Effector memory CD4-positive, alpha-beta T cell (primary cell): ENCODE data around the gene ENTHD1.

ENCODE experiments used
- DNase-seq, 3 donors: peaks; one replicate each; pipeline ENCODE4 v3.0.0-alpha.2; 2020
- H3K27ac ChIP-seq: 2 replicates; pipeline ENCODE4 v1.7.0; 2013; ENCODE audit warnings: mild to moderate bottlenecking, low read length, moderate library complexity; ENCODE audit not compliant: insufficient read depth, poor library complexity, severe bottlenecking
- H3K27me3 ChIP-seq: replicated peaks from 2 replicates; pipeline ENCODE4 v1.7.0; 2013; ENCODE audit warnings: mild to moderate bottlenecking, low read length; ENCODE audit not compliant: insufficient read depth, control insufficient read depth, poor library complexity, severe bottlenecking
- H3K36me3 ChIP-seq: 2 replicates; pipeline ENCODE4 v1.7.0; 2013; ENCODE audit warnings: mild to moderate bottlenecking, low read length, moderate library complexity; ENCODE audit not compliant: control insufficient read depth, insufficient read depth
- H3K4me1 ChIP-seq: 2 replicates; pipeline ENCODE4 v1.7.0; 2013; ENCODE audit warnings: low read length, mild to moderate bottlenecking; ENCODE audit not compliant: control insufficient read depth, insufficient read depth, poor library complexity, severe bottlenecking
- H3K4me3 ChIP-seq: 2 replicates; pipeline ENCODE4 v1.7.0; 2013; ENCODE audit warnings: low read length, low read depth, mild to moderate bottlenecking; ENCODE audit not compliant: insufficient read depth, poor library complexity, severe bottlenecking
- H3K9me3 ChIP-seq: 2 replicates; pipeline ENCODE4 v1.7.0; 2013; ENCODE audit warnings: mild to moderate bottlenecking, low read length, moderate library complexity; ENCODE audit not compliant: control insufficient read depth

The ENTHD1 gene

DNA sequence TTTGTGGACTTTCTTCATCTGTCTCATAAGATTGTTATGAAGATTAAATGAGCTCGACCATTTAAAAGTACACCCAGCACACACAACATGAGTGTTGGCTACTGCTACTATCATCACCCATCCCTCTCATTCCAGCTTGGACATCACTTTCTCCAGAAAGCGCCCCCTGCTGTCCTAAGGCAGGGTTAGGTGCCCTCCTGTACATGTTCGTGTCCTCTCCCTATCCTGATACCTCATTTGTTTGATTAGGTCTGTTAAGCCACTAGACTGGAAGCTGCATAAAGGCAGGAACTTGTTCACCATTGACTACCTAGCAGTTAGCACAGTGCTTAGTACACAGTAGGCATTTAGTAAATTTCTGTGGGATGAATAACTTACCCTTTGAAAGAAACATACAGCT is 85.5 kb downstream of the ENTHD1 start:
- H3K9me3 ChIP-seq, result no peaks in the 10 kb centered on the region
- no peaks in the 10 kb centered on the region for H3K4me1 ChIP-seq
- DNase-seq, result peak in 1 of 3 donors; percentile 11
- H3K36me3 ChIP-seq, result no peaks in the 10 kb centered on the region
- no peak overlapping the region for H3K4me3 ChIP-seq
- no peaks in the 10 kb centered on the region for H3K27me3 ChIP-seq
- no peak overlapping the region for H3K27ac ChIP-seq

DNA sequence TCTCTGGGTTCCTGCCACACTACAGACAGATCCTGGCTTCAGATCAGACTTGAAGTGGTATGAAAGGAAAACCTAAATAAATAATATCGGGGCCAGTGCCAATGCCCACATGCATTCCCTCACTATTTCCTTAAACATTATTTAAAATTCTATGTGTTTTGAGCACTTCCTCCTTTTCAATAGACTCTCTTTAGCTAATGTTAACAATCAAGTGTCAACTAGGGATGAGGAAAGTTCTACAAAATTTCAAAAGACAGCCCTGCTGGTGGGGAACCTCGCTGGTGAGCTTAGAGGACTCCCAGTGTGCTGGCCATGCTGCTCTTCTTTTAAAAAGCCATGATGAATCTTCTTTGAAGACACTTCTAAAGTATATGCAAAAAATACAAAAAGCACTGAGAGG is 87.5 kb downstream of the ENTHD1 start:
- H3K4me1 ChIP-seq, result no peaks in the 10 kb centered on the region
- H3K27me3 ChIP-seq, result no peaks in the 10 kb centered on the region
- no peaks in the 10 kb centered on the region for H3K36me3 ChIP-seq
- H3K4me3 ChIP-seq, result no peak overlapping the region
- no peak overlapping the region for H3K27ac ChIP-seq
- no peaks in the 10 kb centered on the region for H3K9me3 ChIP-seq
- no peak for DNase-seq

- H3K4me3 ChIP-seq, result no peak overlapping the region
- no peaks in the 10 kb centered on the region for H3K4me1 ChIP-seq
- no peaks in the 10 kb centered on the region for H3K36me3 ChIP-seq
- DNase-seq, result no peak
- no peaks in the 10 kb centered on the region for H3K27me3 ChIP-seq
- H3K27ac ChIP-seq, result no peak overlapping the region
- no peaks in the 10 kb centered on the region for H3K9me3 ChIP-seq
Measured at GRCh38 chr22:39805117-39805516, 88.4 kb downstream of the ENTHD1 start.

DNA sequence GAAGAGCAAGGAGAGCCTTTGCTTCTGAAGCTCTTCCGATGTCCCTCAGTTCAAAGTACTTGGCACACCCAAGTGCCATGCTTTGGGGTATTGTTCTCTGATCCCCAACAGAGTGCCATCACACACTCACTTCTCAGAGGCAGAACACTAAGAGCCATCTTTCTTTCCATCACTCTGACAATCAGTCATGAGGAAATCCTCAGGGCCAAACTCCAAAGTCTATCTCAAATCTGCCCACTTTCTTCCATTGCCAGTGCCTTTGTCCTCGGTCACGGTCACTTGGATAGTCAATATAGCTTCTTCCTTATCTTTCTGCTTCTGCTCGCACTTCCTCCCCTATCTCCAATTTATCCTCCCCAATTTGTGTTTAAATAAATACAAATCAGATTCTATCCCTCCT is 90.9 kb downstream of the ENTHD1 start:
- Histone ChIP-seq H3K36me3 (no peaks in the 10 kb centered on the region), H3K4me1 (no peaks in the 10 kb centered on the region), H3K27me3 (no peaks in the 10 kb centered on the region), H3K9me3 (peaks cover 11% of the 10 kb centered on the region), H3K27ac (no peak overlapping the region), H3K4me3 (no peak overlapping the region)
- no peak for DNase-seq

- Histone ChIP-seq H3K27me3 (no peaks in the 10 kb centered on the region), H3K9me3 (peaks cover 19% of the 10 kb centered on the region), H3K36me3 (no peaks in the 10 kb centered on the region), H3K4me3 (no peak overlapping the region), H3K27ac (no peak overlapping the region), H3K4me1 (no peaks in the 10 kb centered on the region)
- no peak for DNase-seq
Measured at GRCh38 chr22:39800790-39801520, 92.6 kb downstream of the ENTHD1 start.

- peaks cover 19% of the 10 kb centered on the region for H3K9me3 ChIP-seq
- H3K27ac ChIP-seq, result no peak overlapping the region
- H3K27me3 ChIP-seq, result no peaks in the 10 kb centered on the region
- no peak for DNase-seq
- no peak overlapping the region for H3K4me3 ChIP-seq
- no peaks in the 10 kb centered on the region for H3K36me3 ChIP-seq
- H3K4me1 ChIP-seq, result no peaks in the 10 kb centered on the region
Measured at GRCh38 chr22:39797528-39798147, 95.9 kb downstream of the ENTHD1 start.

DNA sequence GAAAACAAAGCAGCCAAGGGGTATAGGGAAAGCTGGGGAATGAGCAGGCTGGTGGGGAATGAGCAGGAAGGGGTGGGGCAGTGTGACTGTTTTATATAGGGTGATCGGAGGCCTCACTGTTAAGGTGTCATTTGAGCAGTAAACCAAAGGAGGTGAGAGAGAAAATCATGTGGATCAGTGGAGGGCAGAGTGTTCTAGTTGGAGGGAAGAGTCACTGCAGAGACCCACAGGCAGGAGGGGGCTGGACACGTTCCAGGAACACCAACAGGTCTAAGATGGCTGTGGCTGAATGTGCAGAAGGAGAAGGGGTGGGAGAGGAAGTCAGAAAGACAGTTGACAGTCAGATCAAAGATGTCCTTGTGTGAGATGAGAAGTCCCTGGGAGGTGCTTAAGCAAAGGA is 103.8 kb downstream of the ENTHD1 start:
- Histone ChIP-seq H3K4me1 (no peaks in the 10 kb centered on the region), H3K9me3 (no peaks in the 10 kb centered on the region), H3K27ac (no peak overlapping the region), H3K27me3 (no peaks in the 10 kb centered on the region), H3K4me3 (no peak overlapping the region), H3K36me3 (no peaks in the 10 kb centered on the region)
- no peak for DNase-seq

DNA sequence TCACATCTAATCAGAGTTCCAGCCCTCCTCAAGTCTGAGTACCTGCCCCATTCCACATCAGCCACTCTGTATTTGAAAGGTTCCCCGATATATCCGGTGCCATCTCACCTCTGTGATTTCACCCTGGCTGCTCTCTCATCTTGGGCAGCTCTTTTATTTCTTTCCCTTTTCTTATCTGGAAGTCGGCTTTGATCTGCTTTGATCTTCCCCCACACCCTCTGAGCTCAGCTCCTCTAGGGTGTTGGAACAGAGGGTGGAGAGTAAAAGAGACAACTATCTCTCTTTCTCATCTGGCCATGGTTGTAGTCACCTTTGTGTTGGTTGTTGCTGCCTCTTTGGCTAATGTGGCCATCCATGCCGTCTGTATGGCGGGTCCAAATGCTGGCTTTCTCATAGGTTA is 108.3 kb downstream of the ENTHD1 start:
- H3K36me3 ChIP-seq, result no peaks in the 10 kb centered on the region
- H3K4me1 ChIP-seq, result no peaks in the 10 kb centered on the region
- no peaks in the 10 kb centered on the region for H3K27me3 ChIP-seq
- H3K27ac ChIP-seq, result no peak overlapping the region
- DNase-seq, result no peak
- no peaks in the 10 kb centered on the region for H3K9me3 ChIP-seq
- no peak overlapping the region for H3K4me3 ChIP-seq

GRCh38 chr22:39777716-39778454 is 115.7 kb downstream of the ENTHD1 start:
- no peak overlapping the region for H3K4me3 ChIP-seq
- DNase-seq, result no peak
- no peaks in the 10 kb centered on the region for H3K36me3 ChIP-seq
- H3K27ac ChIP-seq, result no peak overlapping the region
- H3K4me1 ChIP-seq, result peaks cover 7% of the 10 kb centered on the region
- H3K27me3 ChIP-seq, result no peaks in the 10 kb centered on the region
- no peaks in the 10 kb centered on the region for H3K9me3 ChIP-seq
